ENCODE results near the gene LMTK2. TPM values are rescaled to one million over a fixed set of nuclear protein-coding genes. Genes with fewer than 3 reads are reported as not detected.

The LMTK2 gene
- total RNA-seq, 1 experiment from 2014 or later = 17.8 TPM

DNA sequence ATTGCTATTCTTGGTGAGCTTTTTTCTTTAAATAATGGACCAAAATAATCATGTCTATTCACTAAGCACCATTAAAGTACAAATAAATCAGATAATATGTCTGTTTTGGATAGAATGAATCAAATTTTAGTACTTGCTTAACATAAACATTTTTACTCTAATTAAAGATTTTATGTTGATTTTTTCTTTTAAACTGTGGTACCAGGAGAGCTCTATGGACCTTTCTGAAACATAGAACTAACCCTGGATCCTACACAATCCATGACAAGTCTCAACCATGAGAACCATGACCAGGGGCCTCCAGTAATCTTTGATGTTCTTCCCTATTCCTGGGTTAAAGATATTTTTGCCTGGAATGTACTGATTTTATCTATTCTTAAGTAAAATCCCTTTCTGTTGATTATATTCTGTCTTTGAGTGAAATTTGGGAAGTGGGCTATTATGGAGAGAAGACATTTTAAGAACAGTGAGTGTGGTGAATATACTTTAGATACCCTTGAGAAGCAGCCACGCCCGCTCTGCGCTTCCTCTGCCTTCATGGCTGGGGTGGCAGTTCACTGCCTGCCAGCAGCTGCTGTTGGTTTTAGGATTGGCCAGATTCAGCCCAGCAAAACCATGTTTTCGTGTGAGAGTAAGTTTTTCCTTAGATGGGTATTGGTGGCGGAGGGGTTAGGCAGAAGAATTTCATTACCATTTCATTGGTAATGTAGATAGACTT lies 62.4 kb downstream of the LMTK2 start:
- BruUV-seq (replicated peaks) = no TSS peak
- POLR2A ChIA-PET = interaction anchor here (0.9 to 1.3 kb wide), 4 partner anchors 145 to 296 kb away, joined by 3 to 7 read pairs (median 4); no protein-coding TSS in a partner anchor
- no peak for TF ChIP-seq ELF1 (IDR thresholded peaks at IDR 0.05; ENCODE audit: borderline replicate concordance, low read depth)
- no peak for TF ChIP-seq ZFX (IDR thresholded peaks at IDR 0.05)
- TF ChIP-seq CBX3 (IDR thresholded peaks at IDR 0.05; ENCODE audit: low read depth) = no peak
- no peak for TF ChIP-seq POLR2AphosphoS5 (IDR thresholded peaks at IDR 0.05; ENCODE audit: low read depth, low read length)
- no peak for TF ChIP-seq ZNF274 (IDR thresholded peaks at IDR 0.05; ENCODE audit: low read depth, low read length)
- TF ChIP-seq SP1 (IDR thresholded peaks at IDR 0.05; ENCODE audit: low read depth) = no peak
- no peak for TF ChIP-seq JUND (IDR thresholded peaks at IDR 0.05)
- TF ChIP-seq EZH2 (IDR thresholded peaks at IDR 0.05) = no peak
- no peak for TF ChIP-seq REST (IDR thresholded peaks at IDR 0.05; ENCODE audit: low read depth)
- no peak for TF ChIP-seq EZH2phosphoT487 (IDR thresholded peaks at IDR 0.05; ENCODE audit: borderline replicate concordance)
- no peak for TF ChIP-seq RAD21 (IDR thresholded peaks at IDR 0.05; ENCODE audit: low read depth)
- no peak for TF ChIP-seq YY1 (IDR thresholded peaks at IDR 0.05; ENCODE audit: extremely low read depth, insufficient replicate concordance, low read depth, low read length)
- TF ChIP-seq CTCF (IDR thresholded peaks at IDR 0.05 in 2 of 3, conservative IDR thresholded peaks at IDR 0.05 in 1 of 3; ENCODE audit: borderline replicate concordance in 1 of 3, insufficient read depth in 1 of 3, low read depth in 2 of 3, low read length in 2 of 3) = no peak
- TF ChIP-seq FOSL1 (IDR thresholded peaks at IDR 0.05; ENCODE audit: low read depth) = no peak
- TF ChIP-seq, protein P1, sequence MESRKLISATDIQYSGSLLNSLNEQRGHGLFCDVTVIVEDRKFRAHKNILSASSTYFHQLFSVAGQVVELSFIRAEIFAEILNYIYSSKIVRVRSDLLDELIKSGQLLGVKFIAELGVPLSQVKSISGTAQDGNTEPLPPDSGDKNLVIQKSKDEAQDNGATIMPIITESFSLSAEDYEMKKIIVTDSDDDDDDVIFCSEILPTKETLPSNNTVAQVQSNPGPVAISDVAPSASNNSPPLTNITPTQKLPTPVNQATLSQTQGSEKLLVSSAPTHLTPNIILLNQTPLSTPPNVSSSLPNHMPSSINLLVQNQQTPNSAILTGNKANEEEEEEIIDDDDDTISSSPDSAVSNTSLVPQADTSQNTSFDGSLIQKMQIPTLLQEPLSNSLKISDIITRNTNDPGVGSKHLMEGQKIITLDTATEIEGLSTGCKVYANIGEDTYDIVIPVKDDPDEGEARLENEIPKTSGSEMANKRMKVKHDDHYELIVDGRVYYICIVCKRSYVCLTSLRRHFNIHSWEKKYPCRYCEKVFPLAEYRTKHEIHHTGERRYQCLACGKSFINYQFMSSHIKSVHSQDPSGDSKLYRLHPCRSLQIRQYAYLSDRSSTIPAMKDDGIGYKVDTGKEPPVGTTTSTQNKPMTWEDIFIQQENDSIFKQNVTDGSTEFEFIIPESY (IDR thresholded peaks at IDR 0.05; ENCODE audit: extremely low read depth, insufficient replicate concordance, low read length) = no peak
- no peak for TF ChIP-seq POLR2A (IDR thresholded peaks at IDR 0.05; ENCODE audit: borderline replicate concordance, extremely low read depth, insufficient read depth, insufficient read length)
- TF ChIP-seq CEBPB (IDR thresholded peaks at IDR 0.05; ENCODE audit: low read depth) = no peak
- no peak for TF ChIP-seq TCF7L2 (IDR thresholded peaks at IDR 0.05; ENCODE audit: borderline replicate concordance, extremely low read depth, insufficient read depth, insufficient read length)
- no peak for TF ChIP-seq SIN3A (IDR thresholded peaks at IDR 0.05; ENCODE audit: low read depth)

More for the DNA sequence above, 62.4 kb downstream of the LMTK2 start:
- intact Hi-C loops (cut with micrococcal nuclease) = loop anchor here (1.0 to 10.0 kb wide), 4 partner anchors 62 to 1064 kb away; partner anchors contain the start of genes ASNS and LMTK2
- H4K20me1 ChIP-seq (ENCODE audit: insufficient read depth) = no peaks in the 10 kb centered on the region
- ChIA-PET CTCF (interaction anchor here (0.8 to 7.0 kb wide), 10 partner anchors 9 to 297 kb away, joined by 3 to 221 read pairs (median 3); partner anchors contain the start of gene ASNS), RAD21 (ENCODE audit: low non-redundant PET in 1 of 2, low total read pairs in 2 of 2, uncharacterized antibody in 2 of 2, unreplicated experiment in 2 of 2) (interaction anchor here (1.7 to 2.0 kb wide), 2 partner anchors 147 kb away, joined by 13 to 19 read pairs; no protein-coding TSS in a partner anchor)
- no peaks in the 10 kb centered on the region for H3K9me2 ChIP-seq (ENCODE audit: insufficient read depth)
- H2AFZ ChIP-seq (ENCODE audit: low read depth, low read length, poor library complexity, severe bottlenecking) = no peak overlapping the region
- ATAC-seq (no peak), DNase-seq (ENCODE audit: low read depth, low spot score) (no peak)
- H3K27ac ChIP-seq (ENCODE audit: low read depth, low read length) = no peak overlapping the region
- no peaks in the 10 kb centered on the region for H3K9me3 ChIP-seq (ENCODE audit: control insufficient read depth in 1 of 2, insufficient read depth in 1 of 2, low read depth in 1 of 2, low read length in 2 of 2)
- no peak overlapping the region for H3K4me2 ChIP-seq (ENCODE audit: low read length)
- H3K27me3 ChIP-seq (ENCODE audit: insufficient read depth, low read length) = no peaks in the 10 kb centered on the region
- H3K9ac ChIP-seq (ENCODE audit: low read length) = no peak overlapping the region
- no peak overlapping the region for H3K4me3 ChIP-seq (replicated peaks in 1 of 2; ENCODE audit: low read depth in 1 of 2, low read length in 2 of 2)
- H3K79me2 ChIP-seq (ENCODE audit: insufficient read depth, low read length) = peaks cover 4% of the 10 kb centered on the region; the same call in 1 of the 2 replicates
- H3K36me3 ChIP-seq (ENCODE audit: control insufficient read depth in 1 of 2, insufficient read depth in 2 of 2, low read length in 2 of 2) = 0 out of 4 replicates have a peak, but pooled peaks cover 0 to 5% of the 10 kb centered on the region in 2 experiments
- H3K4me1 ChIP-seq (ENCODE audit: control insufficient read depth in 1 of 2, insufficient read depth in 2 of 2, low read length in 2 of 2) = peaks cover 0 to 2% of the 10 kb centered on the region in 2 experiments; a peak in 1 of 4 replicates

Measured in HCT116 (cell line).